ENCODE results near the gene ALPK1.

GRCh38 chr4:112284662-112285411 is 12.3 kb upstream of the ALPK1 start:
- no peak for TF ChIP-seq CTCF (tag by site-specific recombination; IDR thresholded peaks at IDR 0.05)
- no peak for TF ChIP-seq ZNF391 (tag by site-specific recombination; IDR thresholded peaks at IDR 0.05; ENCODE audit: borderline replicate concordance, low read depth)
- TF ChIP-seq PBX3 (CRISPR knock-in tag; IDR thresholded peaks at IDR 0.05): no peak
- TF ChIP-seq ZNF146 (tag by site-specific recombination; IDR thresholded peaks at IDR 0.05): no peak
- no peak for TF ChIP-seq KLF9 (tag by site-specific recombination; IDR thresholded peaks at IDR 0.05; ENCODE audit: low read depth)
- no peak for TF ChIP-seq ZNF138 (tag by site-specific recombination; IDR thresholded peaks at IDR 0.05; ENCODE audit: borderline replicate concordance)
- no peak for TF ChIP-seq REST (tag by site-specific recombination; IDR thresholded peaks at IDR 0.05)
- no peak for TF ChIP-seq ZFP41 (tag by site-specific recombination; IDR thresholded peaks at IDR 0.05; ENCODE audit: borderline replicate concordance)
- TF ChIP-seq SP3 (tag by site-specific recombination; IDR thresholded peaks at IDR 0.05): no peak
- TF ChIP-seq KLF7 (tag by site-specific recombination; IDR thresholded peaks at IDR 0.05; ENCODE audit: borderline replicate concordance): no peak
- TF ChIP-seq MEIS1 (CRISPR knock-in tag; IDR thresholded peaks at IDR 0.05; ENCODE audit: borderline replicate concordance): no peak
